HG03060 (cell line): Measurements from ENCODE around the gene ULK1.
A peak's percentile ranks its signal among the peaks of the same experiment; 100 is the strongest.
"Not testable (repeated sequence)": the region's sequence is repeated elsewhere in the genome, so short reads cannot be mapped to it uniquely, and the experiment has no call there.

Source experiments
- ATAC-seq: cut with Tn5 transposase; IDR thresholded peaks from one replicate; pipeline ENCODE4 v1.9.1; 2021; ENCODE audit warnings: low read depth, moderate number of reproducible peaks; ENCODE audit not compliant: unreplicated experiment

ULK1 gene

GRCh38 chr12:131940141-131940547, 45.7 kb downstream of the ULK1 start:
- ATAC-seq: no peak

GRCh38 chr12:131941116-131941986, 46.9 kb downstream of the ULK1 start:
- no peak for ATAC-seq

GRCh38 chr12:131941987-131942341, 47.5 kb downstream of the ULK1 start:
- no peak for ATAC-seq

- no peak for ATAC-seq
Measured at GRCh38 chr12:131942671-131943070, 48.2 kb downstream of the ULK1 start.

GRCh38 chr12:131943389-131943788, 49.0 kb downstream of the ULK1 start:
- no peak for ATAC-seq

- ATAC-seq: no peak
Measured at GRCh38 chr12:131943876-131944275, 49.5 kb downstream of the ULK1 start.

GRCh38 chr12:131944601-131945251, 50.3 kb downstream of the ULK1 start:
- ATAC-seq: no peak

GRCh38 chr12:131946757-131947156, 52.3 kb downstream of the ULK1 start:
- ATAC-seq: no peak

- ATAC-seq: no peak
Measured at GRCh38 chr12:131947482-131948027, 53.1 kb downstream of the ULK1 start.

GRCh38 chr12:131948166-131948712, 53.8 kb downstream of the ULK1 start:
- ATAC-seq: no peak

GRCh38 chr12:131948713-131949430, 54.5 kb downstream of the ULK1 start:
- not testable (repeated sequence) for ATAC-seq

- peak; percentile 50 for ATAC-seq
Measured at GRCh38 chr12:131949431-131950181, 55.2 kb downstream of the ULK1 start, which contains the start of gene EP400. TSS of gene EP400 (plus strand) at chr12:131949942. CDS start at chr12:131960620, 10,678 bp downstream.

- ATAC-seq: peak; percentile 17
Measured at GRCh38 chr12:131950182-131950913, 55.9 kb downstream of the ULK1 start.

- ATAC-seq: not testable (repeated sequence)
Measured at GRCh38 chr12:131953810-131954209, 59.4 kb downstream of the ULK1 start.

GRCh38 chr12:131954460-131954859, 60.0 kb downstream of the ULK1 start:
- ATAC-seq: not testable (repeated sequence)

- no peak for ATAC-seq
Measured at GRCh38 chr12:131959116-131959515, 64.7 kb downstream of the ULK1 start.

- no peak for ATAC-seq
Measured at GRCh38 chr12:131959641-131960589, 65.5 kb downstream of the ULK1 start.
